Mucosa of descending colon (tissue), 3 donors: Measurements from ENCODE around the gene ANKRD44. TPM values are rescaled to one million over a fixed set of nuclear protein-coding genes. Genes with fewer than 3 reads are reported as not detected.
A peak's percentile ranks its signal among the peaks of the same experiment; 100 is the strongest.

Experiments used
- ATAC-seq: fragments of 200-7000 bp; cut with Tn5 transposase; one replicate; pipeline ENCODE4 v1.9.1; 2020; ENCODE audit warnings: mild to moderate bottlenecking, moderate library complexity
- DNase-seq, 3 donors: peaks; one replicate each; pipeline ENCODE4 v3.0.0-alpha.2; 2020
- H3K36me3 ChIP-seq: fragments of 200-600 bp; one replicate; pipeline ENCODE4 v1.8.0; 2021; ENCODE audit warnings: low read depth, mild to moderate bottlenecking
- H3K4me1 ChIP-seq: fragments of 200-600 bp; one replicate; pipeline ENCODE4 v1.8.0; 2021; ENCODE audit warnings: low read depth, mild to moderate bottlenecking
- H3K4me3 ChIP-seq: fragments of 200-600 bp; one replicate; pipeline ENCODE4 v1.8.0; 2021; ENCODE audit warnings: mild to moderate bottlenecking
- H3K9me3 ChIP-seq: fragments of 200-600 bp; one replicate; pipeline ENCODE4 v1.8.0; 2021; ENCODE audit warnings: mild to moderate bottlenecking
- CTCF ChIP-seq: fragments of 200-600 bp; IDR thresholded peaks from one replicate; pipeline ENCODE4 v1.8.0; 2022; ENCODE audit warnings: antibody characterized with exemption, mild to moderate bottlenecking
- intact Hi-C, 2 donors: fragments of 100-400 bp; cut with DNase I in 1 of 2; cut with micrococcal nuclease in 1 of 2; formaldehyde crosslinking; loops; one replicate each; pipeline versions ENCODE4 v1.11.0 to v1.11.1; 2022; cut with DNase I, micrococcal nuclease
- total RNA-seq, 3 donors: library from RNA; stranded (reverse); fragmentation: NEBNext Ultra II Directional in 2 of 3; extraction: Animal tissue kit (Norgen Biotek cat#: 25700) in 2 of 3; gene quantifications; one replicate each; pipeline versions ENCODE4 v1.2.1 to v1.2.4, GENCODE V29; 2021 to 2023
- donor health status: DM: no; HTN: no; CAD: no; lungs with moderate emphysema.
- donor health status: DM: no; HTN: no; CAD: no.
- donor health status: DM: no; HTN: yes; CAD: no.

Gene ANKRD44
- total RNA-seq, 3 donors from 2014 or later = 9.7 to 25.7 (median 13.7) TPM

- no peak overlapping the region for H3K4me3 ChIP-seq
- no peak for ATAC-seq
- no peak for DNase-seq
- intact Hi-C loops = loop anchor here (5.0 kb wide), 2 partner anchors 109 to 114 kb away; no protein-coding TSS in a partner anchor
- H3K9me3 ChIP-seq = no peaks in the 10 kb centered on the region
- H3K4me1 ChIP-seq = peaks cover 4% of the 10 kb centered on the region
- TF ChIP-seq CTCF = no peak
- no peaks in the 10 kb centered on the region for H3K36me3 ChIP-seq
Measured at GRCh38 chr2:197306024-197306695, 4.4 kb downstream of the ANKRD44 start.

GRCh38 chr2:197304556-197305011 is 6.0 kb downstream of the ANKRD44 start:
- DNase-seq (no peak), ATAC-seq (peak; percentile 4)
- intact Hi-C loops = loop anchor here (5.0 kb wide), 2 partner anchors 107 to 112 kb away; no protein-coding TSS in a partner anchor
- Histone ChIP-seq H3K4me3 (no peak overlapping the region), H3K9me3 (no peaks in the 10 kb centered on the region), H3K4me1 (peaks cover 3% of the 10 kb centered on the region), H3K36me3 (no peaks in the 10 kb centered on the region)
- TF ChIP-seq CTCF = no peak

- intact Hi-C loops = no loop called here
- no peaks in the 10 kb centered on the region for H3K4me1 ChIP-seq
- no peak overlapping the region for H3K4me3 ChIP-seq
- no peak for TF ChIP-seq CTCF
- DNase-seq = no peak
- no peaks in the 10 kb centered on the region for H3K36me3 ChIP-seq
- ATAC-seq = no peak
- no peaks in the 10 kb centered on the region for H3K9me3 ChIP-seq
Measured at GRCh38 chr2:197300139-197300538, 10.4 kb downstream of the ANKRD44 start.

- H3K36me3 ChIP-seq = no peaks in the 10 kb centered on the region
- no peaks in the 10 kb centered on the region for H3K9me3 ChIP-seq
- H3K4me1 ChIP-seq = no peaks in the 10 kb centered on the region
- intact Hi-C loops = no loop called here
- DNase-seq (no peak), ATAC-seq (no peak)
- no peak for TF ChIP-seq CTCF
- no peak overlapping the region for H3K4me3 ChIP-seq
Measured at GRCh38 chr2:197298609-197299008, 12.0 kb downstream of the ANKRD44 start.

- DNase-seq = no peak
- Histone ChIP-seq H3K4me3 (no peak overlapping the region), H3K4me1 (no peaks in the 10 kb centered on the region), H3K36me3 (no peaks in the 10 kb centered on the region), H3K9me3 (no peaks in the 10 kb centered on the region)
- peak; percentile 23 for ATAC-seq
- TF ChIP-seq CTCF = no peak
- intact Hi-C loops = no loop called here
Measured at GRCh38 chr2:197297772-197298318, 12.7 kb downstream of the ANKRD44 start.
